ENCODE data around the gene PRMT1. TPM values are rescaled to one million over a fixed set of nuclear protein-coding genes. Genes with fewer than 3 reads are reported as not detected.
A peak's percentile ranks its signal among the peaks of the same experiment; 100 is the strongest.

PRMT1 gene
- 504 and 505 TPM in 2 replicates for total RNA-seq (2021)
- long read RNA-seq, transcript PRMT1-202 (11 exons, 1,327 nt) = minor isoform, 153 of 1,966 reads
- long read RNA-seq, transcript PRMT1-201 (10 exons, 1,393 nt) = major isoform, 1,629 of 1,966 reads
- long read RNA-seq, partial matches to known transcripts = 48 of 1,966 reads
- long read RNA-seq, other reads (novel, unspliced or antisense) = 133 of 1,966 reads

DNA sequence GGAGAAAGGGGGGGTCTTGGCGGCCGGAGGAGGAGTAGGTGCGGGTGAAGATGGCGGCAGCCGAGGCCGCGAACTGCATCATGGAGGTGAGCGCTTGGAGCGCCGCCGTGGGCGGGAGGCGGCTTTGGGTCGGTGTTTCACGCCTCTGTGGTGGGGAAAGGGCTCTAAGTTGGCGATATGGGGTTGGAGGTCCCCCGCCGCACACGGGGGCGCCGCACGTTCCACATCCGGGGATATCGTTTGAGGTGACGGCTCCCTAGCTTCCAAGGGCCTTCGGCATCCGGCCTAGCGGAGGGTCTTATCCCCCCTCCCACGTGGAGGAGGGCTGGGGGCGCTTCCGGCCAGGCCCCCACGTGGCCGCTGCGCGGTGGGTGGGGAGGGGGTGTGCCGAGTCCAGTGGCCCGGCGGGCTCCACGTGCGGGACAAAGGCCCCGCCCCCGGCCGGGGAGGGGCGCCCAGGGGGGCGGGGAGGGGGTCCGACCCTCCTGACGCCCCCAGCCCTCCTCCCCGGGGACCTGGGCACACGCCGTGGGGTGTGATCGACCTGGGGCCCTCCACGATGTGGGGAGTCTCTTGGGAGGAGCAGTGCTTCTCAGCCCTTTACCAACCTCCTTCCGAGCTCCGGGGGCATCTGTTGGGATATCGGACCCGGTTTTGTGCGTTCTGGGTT lies at the start of gene PRMT1:
Gene PRMT1, plus strand, starts transcription at position 41 of the 670 bp plus-strand sequence. Its CDS starts 10 bp downstream, at position 51.
- Mint-ChIP-seq H3K4me3 (peak within 1 kb of the TSS; percentile 97 to 98), H3K36me3 (ENCODE audit: insufficient read depth in 1 of 3, low read depth in 3 of 3) (peaks cover 26 to 33% (median 28%) of the 10 kb centered on the region in 3 experiments; a peak in 6 of 7 replicates), H3K4me1 (peaks cover 20 to 35% of the 10 kb centered on the region in 2 experiments), H3K27ac (peak within 1 kb of the TSS; percentile 100), H3K27me3 (ENCODE audit: low read depth) (peaks cover 2% of the 10 kb centered on the region; the same call in 1 of the 2 replicates), H3K9me3 (no peaks in the 10 kb centered on the region; a peak in 2 of 5 replicates)
- H2BK120ac ChIP-seq (ENCODE audit: low read depth, low read length, poor library complexity, severe bottlenecking) = peak within 1 kb of the TSS; percentile 78
- no peak within 1 kb of the TSS for H2BK12ac ChIP-seq (ENCODE audit: insufficient read length, low read depth, low read length)
- DNase-seq = peak; percentile 69
- no peaks in the 10 kb centered on the region for H3K9me3 ChIP-seq (ENCODE audit: control insufficient read depth, low read depth, low read length)
- H2BK5ac ChIP-seq (ENCODE audit: insufficient read length, low read length) = peak within 1 kb of the TSS; percentile 85
- no peak within 1 kb of the TSS for H2AFZ ChIP-seq (ENCODE audit: low read length)
- peak within 1 kb of the TSS; percentile 93 for H3K14ac ChIP-seq (ENCODE audit: insufficient read depth, low read length)
- peaks cover 22% of the 10 kb centered on the region; the same call in 1 of the 2 replicates for H3K79me2 ChIP-seq (ENCODE audit: insufficient read depth, low read length)
- no peak within 1 kb of the TSS for H2AK5ac ChIP-seq (ENCODE audit: insufficient read length, low read length)
- H3K4me2 ChIP-seq (ENCODE audit: insufficient read depth, insufficient read length, low read length) = peak within 1 kb of the TSS; percentile 63
- H2BK20ac ChIP-seq (ENCODE audit: low read depth, low read length, poor library complexity, severe bottlenecking) = no peak within 1 kb of the TSS
- peak within 1 kb of the TSS; percentile 13; the same call in 1 of the 2 replicates for H3K4ac ChIP-seq (ENCODE audit: low read depth, low read length)
- no peak within 1 kb of the TSS for H3K23ac ChIP-seq (ENCODE audit: insufficient read length, low read depth, low read length)
- H3K27me3 ChIP-seq (ENCODE audit: insufficient read depth, low read length) = no peaks in the 10 kb centered on the region
- peaks cover 2% of the 10 kb centered on the region for H3K79me1 ChIP-seq (ENCODE audit: insufficient read depth, low read depth, low read length, poor library complexity, severe bottlenecking)
- no peak within 1 kb of the TSS for H3K56ac ChIP-seq (ENCODE audit: insufficient read length, low read depth, low read length)
- peak within 1 kb of the TSS; percentile 85 for H3K27ac ChIP-seq (ENCODE audit: insufficient read length, low read depth, low read length)
- no peak within 1 kb of the TSS for H4K91ac ChIP-seq (ENCODE audit: insufficient read length, low read depth, low read length)
- TF ChIP-seq, protein P1, sequence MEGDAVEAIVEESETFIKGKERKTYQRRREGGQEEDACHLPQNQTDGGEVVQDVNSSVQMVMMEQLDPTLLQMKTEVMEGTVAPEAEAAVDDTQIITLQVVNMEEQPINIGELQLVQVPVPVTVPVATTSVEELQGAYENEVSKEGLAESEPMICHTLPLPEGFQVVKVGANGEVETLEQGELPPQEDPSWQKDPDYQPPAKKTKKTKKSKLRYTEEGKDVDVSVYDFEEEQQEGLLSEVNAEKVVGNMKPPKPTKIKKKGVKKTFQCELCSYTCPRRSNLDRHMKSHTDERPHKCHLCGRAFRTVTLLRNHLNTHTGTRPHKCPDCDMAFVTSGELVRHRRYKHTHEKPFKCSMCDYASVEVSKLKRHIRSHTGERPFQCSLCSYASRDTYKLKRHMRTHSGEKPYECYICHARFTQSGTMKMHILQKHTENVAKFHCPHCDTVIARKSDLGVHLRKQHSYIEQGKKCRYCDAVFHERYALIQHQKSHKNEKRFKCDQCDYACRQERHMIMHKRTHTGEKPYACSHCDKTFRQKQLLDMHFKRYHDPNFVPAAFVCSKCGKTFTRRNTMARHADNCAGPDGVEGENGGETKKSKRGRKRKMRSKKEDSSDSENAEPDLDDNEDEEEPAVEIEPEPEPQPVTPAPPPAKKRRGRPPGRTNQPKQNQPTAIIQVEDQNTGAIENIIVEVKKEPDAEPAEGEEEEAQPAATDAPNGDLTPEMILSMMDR (conservative IDR thresholded peaks at IDR 0.05) = no peak
- H3T11ph ChIP-seq (ENCODE audit: low read length) = peak within 1 kb of the TSS; percentile 90
- peak within 1 kb of the TSS; percentile 60 for H4K5ac ChIP-seq (ENCODE audit: insufficient read length, low read depth, low read length)
- H4K8ac ChIP-seq (replicated peaks; ENCODE audit: insufficient read length, low read depth, low read length) = no peak within 1 kb of the TSS
- no peaks in the 10 kb centered on the region for H4K20me1 ChIP-seq (ENCODE audit: control insufficient read depth, insufficient read depth, insufficient read length)
- WGBS (ENCODE audit: extremely low coverage, insufficient read length, low lambda C conversion rate) = no CpG with 5 or more reads among the region's 57 CpGs
- peak within 1 kb of the TSS; percentile 95 for H3K9ac ChIP-seq (ENCODE audit: extremely low read depth, insufficient read length, low read length)
- H3K23me2 ChIP-seq (ENCODE audit: insufficient read length, low read depth, low read length, poor library complexity, severe bottlenecking) = peaks cover 4% of the 10 kb centered on the region
- H2BK15ac ChIP-seq (ENCODE audit: low read depth, low read length) = no peak within 1 kb of the TSS
- peaks cover 6% of the 10 kb centered on the region for H3K4me1 ChIP-seq (ENCODE audit: insufficient read depth, low read length)
- H3K18ac ChIP-seq (ENCODE audit: insufficient read length, low read depth, low read length) = peak within 1 kb of the TSS; percentile 97

Measured in H9 (cell line).